GM18508 (cell line): Measurements from ENCODE around the gene ASB3.
"Not testable (repeated sequence)": the region's sequence is repeated elsewhere in the genome, so short reads cannot be mapped to it uniquely, and the experiment has no call there.

Experiments
- ATAC-seq: cut with Tn5 transposase; IDR thresholded peaks from one replicate; pipeline ENCODE4 v1.9.1; 2021; ENCODE audit warnings: moderate number of reproducible peaks; ENCODE audit not compliant: insufficient read depth, unreplicated experiment

ASB3 gene

DNA sequence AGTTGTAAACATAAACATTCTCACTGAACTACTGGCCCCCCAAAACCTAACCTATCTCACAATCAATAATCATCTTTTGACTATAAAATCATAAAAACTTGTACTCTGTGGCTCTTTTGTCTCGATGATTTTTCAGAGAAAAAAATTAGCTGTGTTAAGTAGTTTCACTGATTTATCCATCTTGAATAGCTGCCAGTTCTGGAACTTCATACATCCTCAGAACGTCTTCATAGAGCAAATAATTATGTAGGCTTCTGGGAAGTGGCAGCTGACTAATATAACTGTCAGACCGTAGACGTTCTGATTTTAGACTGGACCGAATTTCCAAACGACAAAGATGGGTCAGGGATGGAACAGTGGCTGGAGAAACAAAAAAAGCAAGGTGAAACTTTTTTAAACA is 116.4 kb downstream of the ASB3 start:
- no peak for ATAC-seq

DNA sequence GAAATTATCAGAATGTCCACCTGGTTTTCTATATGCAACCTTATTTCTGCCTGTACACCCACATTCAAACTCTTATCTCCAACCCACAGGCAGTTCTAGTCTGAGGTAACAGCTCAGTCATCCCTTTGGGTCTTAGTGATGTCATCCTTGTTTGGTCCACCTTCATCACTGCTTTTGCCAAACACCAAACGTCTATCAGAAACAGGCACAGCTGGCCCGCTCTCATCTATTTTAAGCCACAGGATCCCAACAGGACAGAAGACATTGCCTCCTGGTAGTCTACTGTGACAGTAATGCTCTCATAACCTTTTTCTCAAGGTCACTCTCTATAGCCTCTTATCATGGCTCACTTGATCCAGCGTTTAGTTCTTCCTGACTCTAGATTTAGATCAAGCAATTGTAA is 118.1 kb downstream of the ASB3 start:
- ATAC-seq, result no peak

DNA sequence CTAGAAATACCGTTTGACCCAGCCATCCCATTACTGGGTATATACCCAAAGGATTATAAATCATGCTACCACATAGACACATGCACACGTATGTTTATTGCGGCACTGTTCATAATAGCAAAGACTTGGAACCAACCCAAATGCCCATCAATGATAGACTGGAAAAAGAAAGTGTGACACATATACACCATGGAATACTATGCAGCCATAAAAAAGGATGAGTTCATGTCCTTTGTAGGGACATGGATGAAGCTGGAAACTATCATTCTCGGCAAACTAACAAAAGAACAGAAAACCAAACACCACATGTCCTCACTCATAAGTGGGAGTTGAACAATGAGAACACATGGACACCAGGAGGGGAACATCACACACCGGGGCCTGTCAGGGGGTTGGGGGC is 119.6 kb downstream of the ASB3 start:
- ATAC-seq, result not testable (repeated sequence)

DNA sequence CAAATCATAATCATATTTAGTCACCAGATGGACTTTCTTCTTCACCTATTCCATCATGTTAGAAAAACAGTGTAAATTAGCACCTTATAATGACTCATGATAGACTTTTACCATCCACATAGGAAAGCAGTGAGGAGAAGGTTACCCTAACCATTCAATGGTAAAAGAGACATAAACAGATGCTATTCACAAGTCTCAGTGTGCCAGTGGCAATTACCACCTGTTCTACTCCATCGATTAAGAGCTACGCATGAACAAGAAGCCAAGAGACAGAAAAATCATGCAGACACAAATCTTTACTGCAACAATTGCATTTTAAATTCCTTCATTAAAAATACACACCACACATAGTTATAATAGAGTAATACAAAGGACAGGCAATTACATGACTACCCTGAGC is 125.9 kb downstream of the ASB3 start:
- no peak for ATAC-seq

DNA sequence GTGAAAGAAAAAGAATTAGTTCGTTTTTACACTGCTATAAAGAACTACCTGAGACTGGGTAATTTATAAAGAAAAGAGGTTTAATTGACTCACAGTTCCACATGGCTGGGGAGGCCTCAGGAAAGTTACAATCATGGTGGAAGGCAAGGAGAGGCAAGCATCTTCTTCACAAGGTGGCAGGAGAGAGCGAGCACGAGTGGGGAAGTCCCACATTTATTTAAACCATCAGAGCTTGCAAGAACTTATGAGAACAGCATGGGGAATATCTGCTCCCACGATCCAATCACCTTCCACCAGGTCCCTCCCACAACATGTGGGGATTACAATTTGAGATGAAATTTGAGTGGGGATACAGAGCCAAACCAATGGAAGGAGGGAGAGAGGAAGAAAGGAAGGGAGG is 128.3 kb downstream of the ASB3 start:
- not testable (repeated sequence) for ATAC-seq

DNA sequence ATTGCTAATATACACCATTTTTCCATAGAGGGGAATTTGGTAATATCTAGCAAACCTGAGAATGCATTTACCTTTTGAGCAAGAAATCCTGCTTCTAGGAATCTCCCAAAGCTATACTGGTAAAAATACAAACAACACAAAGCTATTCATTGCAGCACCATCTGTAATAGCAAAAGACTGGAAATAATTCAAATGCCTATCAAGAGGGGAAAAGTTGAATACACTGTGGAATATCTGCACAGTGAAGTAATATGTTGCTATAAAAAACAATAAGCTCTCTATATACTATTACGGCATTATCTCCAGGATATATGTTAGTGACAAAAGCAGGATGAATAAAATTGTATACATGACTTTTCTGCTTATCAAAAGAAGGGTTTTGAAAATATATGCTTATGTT is 131.5 kb downstream of the ASB3 start:
- ATAC-seq, result no peak

DNA sequence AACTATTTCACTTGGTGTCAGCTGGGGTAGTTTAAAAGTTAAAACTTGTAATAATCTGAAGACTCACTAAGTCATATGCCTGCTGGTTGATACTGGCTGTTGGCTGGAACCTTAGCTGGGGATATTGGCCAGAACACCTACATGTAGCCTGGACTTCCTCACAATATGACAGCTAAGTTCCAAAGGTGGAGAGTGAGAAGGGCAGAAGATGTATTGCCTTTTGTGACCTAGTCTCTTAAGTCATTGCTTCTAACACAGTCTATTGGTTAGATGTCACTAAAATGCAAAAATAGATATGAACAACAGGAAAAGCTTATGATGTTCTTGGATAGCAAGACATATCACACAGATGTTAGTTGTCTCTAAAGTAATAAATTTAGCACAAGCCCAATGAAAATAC is 132.4 kb downstream of the ASB3 start:
- ATAC-seq, result no peak

DNA sequence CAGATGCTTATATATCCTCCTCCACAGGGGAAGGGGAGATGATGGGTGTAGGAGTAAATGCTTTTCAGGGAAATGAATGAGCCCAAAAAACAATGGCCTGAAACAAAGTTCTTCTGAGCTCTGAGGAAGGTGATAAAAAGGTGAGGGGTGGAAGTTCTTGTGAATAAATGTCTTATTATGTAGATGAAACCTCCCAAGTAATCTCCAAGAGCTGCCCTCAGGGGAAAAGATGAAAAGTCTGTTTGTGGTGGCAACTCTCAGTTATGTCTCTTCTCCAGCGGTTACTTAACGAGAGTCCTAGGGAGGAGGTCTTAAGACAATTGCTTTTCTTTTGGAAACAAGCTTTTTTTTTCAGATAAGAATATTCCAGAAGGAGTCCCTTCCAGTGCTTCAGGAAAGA is 134.6 kb downstream of the ASB3 start:
- ATAC-seq, result no peak

DNA sequence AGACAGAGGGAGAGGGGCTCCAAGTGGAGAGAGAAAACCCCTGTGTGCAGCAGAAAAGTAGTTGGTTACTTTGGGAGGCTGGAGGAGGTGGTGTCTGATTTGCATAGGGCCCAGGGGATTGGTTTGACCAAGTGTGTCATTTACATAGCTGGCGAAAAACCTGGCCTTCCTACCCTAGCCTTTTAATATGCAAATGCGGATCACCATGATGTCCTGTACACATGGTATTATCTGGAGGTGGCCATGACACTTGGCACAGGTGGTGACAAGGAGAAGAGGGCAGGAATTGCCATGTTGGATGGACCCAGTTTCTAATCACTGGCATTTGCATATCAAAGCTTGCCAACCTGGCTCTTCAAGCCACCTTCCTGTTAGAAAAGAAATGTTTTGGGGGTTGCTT is 140.0 kb downstream of the ASB3 start:
- no peak for ATAC-seq

DNA sequence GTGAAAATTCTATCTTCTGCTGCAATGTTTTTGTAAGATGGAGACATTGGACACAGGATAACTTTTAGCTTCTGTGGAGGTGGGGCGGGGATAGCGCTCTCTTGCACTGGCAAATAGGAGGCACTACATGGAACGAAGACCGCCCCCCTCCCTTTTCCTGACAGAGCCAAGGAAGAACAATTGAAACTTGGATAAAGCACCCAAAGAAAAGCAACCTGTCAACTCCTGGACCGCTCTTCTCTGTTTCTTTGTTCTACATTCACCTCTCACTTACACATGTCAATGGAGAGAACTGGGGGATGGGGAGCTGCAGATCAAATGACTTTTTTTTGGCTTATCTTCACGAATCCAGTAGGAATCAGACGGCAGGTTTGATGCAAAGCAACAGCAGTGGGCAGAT is 145.5 kb downstream of the ASB3 start:
- ATAC-seq, result no peak

DNA sequence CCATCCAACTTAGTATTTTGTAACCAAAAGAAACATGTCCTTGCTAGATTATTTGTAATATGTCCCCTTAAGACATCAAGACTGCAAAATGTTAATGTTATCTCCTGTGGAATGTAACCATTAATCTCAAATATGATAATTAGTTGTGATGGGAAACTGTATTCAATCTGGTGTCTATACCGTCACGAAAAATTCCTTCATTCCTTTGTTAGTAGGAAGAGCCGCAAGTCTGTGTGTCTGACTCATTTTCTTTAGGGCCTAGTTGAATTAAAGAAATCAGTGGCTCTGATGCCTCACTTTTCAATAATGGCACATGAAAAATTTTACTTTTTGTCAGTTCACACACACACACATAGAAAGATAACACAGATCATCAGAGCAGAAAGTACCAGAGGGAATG is 146.3 kb downstream of the ASB3 start:
- ATAC-seq, result no peak

DNA sequence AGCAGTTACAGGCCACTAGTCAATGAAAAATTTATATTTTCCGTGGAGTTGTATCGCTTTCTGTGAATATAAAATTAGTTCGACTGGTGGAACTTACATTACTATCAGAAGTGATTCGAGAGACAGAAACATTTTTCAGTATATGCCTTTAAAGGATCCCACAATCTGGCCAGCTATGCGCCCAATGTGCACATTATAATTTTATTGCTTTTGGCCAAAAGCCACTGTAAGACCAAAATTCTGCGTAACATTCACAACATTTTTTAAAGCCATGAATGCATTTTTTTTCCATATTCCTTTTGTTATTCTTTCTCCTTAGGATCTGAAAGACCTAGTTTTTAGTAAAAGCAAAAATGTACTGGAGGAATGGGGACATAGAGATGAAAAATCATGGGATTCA is 150.2 kb downstream of the ASB3 start:
- ATAC-seq, result no peak

DNA sequence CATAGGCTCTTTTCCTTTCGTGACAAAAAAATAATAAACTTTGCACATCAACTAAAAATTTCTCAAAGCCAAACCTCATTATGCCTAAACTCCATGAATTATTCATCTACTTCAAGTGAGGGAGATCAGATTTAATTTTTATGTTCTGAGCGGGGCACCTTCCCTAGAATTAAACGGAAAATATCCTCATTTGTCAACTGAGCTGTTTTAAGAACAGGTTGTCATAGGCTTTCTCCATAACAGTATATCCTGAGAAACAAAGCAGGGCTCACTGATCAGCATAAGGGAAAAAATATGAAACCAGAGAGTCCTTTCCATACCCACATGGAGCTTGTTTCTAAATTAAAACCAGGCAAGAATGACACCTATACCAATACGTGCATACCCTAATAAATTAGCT is 150.6 kb downstream of the ASB3 start:
- no peak for ATAC-seq

DNA sequence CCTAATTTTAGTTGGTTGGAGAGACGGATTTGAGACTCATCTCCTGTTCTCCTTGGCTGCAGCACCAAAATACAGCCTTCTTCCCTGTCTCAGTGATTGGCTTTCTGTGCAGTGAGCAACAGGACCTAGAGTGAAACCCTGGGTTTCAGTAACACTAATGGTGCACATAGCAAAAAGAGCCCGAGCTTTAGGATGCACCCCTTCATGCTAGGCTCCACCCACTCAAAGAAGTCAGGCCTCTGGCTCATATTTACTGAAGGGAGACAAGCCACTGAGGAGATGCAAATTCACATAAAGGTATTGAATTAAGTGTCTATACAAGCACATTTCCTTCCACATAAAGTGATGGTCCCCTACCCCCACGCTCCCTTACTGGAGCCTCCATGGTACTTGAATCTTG is 151.1 kb downstream of the ASB3 start:
- no peak for ATAC-seq

DNA sequence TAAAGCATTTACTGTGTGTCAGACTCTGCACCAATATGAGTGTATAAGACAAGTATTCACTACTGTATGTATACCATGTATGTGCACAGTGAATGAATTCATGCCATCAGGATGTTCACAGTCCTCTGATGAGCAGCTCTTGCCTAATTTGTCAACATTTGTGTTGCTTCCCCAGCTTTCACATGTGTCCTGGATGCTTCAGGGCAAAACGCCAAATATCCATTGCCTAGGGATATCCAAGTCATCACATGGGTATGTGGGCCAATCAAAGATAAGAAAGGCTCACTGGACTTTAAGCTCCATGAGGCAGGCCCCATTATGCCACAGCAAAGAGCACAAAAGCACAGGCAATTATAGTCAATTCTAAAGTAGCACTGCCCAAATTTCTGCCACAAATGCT is 153.3 kb downstream of the ASB3 start:
- no peak for ATAC-seq

DNA sequence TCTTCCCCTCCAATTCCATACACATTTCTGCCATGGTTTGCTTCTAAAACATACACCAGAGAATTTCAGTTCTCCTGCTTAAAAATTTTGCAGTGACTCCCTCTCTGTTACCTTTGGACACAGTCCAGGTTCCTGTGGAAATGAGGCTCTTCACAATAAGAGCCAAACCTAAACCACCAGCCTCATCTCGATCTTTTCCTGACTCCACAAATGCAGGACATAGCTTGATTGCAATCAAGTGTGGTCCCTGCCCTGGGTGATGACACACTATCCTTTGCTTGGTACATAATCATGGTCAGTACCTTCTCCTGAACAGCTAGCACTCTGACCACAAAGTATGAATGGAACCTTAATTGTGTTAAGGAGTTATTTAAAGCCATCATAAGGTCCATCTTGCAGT is 154.0 kb downstream of the ASB3 start:
- ATAC-seq, result no peak

DNA sequence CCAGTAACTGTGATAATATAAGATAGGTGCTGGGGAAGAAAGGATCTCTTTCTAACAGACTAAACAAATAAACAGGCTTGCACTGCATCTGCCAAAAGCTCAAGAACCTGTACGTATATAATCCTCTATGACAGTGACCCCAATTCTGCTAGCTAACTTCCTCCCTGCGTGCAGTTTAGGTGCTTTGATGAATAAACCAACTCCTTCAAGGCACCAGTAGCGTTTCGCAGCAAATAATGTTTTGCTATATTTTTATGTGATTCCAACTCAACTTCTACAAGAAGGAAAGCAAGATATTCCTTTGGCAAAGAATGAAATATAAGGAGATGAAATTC is 154.7 kb downstream of the ASB3 start:
- ATAC-seq, result no peak

DNA sequence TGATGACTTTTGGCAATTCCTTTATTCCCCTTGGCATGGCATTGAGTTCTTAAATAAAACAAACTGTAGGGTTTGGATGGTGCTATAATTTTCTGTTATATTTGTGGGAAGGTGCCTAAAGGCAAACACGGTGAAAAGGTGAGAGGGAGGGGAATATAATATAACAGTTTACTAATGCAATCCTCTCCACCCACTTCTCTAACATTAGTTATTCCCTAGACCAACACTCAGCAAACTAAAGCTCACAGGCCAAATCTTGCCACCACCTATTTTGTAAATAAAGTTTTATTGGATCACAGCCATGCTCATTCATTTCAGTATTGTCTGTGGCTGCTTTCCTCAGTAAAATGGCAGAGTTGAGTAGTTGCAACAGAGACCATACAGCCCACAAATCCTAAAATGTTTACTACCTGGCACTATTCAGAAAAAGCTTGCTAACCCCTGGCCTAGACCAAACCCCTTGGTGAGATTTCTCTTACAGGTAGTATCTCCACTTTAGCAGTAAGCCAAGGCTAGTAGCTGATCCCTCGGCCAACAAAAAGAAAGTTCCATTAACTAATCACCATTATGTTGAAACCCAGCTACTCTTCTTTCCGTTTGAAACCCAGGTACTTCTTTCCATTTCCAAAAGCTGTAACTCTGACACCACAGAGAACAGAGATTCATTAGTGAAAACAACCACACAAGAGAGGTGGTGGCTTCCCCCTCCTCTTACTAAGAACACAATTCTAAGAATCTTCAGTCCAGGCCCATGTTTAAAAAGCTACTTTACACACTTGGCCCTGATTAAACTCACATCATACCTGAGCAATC is 155.2 kb downstream of the ASB3 start:
- ATAC-seq, result no peak

DNA sequence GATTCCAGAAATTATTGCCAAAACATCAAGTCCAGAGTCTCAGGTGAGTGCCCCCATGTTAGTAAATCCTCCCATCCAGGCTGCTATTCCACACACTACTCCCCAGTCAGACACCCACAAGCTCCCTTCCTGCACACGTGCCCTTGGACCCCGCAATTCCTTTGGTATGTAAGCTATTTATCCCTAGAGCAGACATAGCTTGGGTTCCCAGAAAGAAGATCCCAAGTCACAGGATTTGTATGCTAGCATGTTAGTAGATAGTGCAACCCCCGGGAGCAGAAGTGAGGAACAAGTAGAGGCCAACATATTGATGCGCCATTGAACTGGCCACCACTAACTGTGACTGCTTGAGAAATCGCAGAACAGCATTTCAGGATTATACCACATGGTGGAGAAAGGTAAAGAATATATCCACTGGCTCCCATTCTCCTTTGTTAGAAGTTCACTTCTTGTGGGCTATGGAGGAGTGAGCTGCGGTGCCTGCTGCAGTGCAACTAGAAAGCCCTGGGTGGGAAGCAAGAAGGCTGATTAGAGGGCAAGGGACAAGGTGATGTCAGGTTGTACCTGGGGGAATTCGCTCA is 156.6 kb downstream of the ASB3 start:
- no peak for ATAC-seq

DNA sequence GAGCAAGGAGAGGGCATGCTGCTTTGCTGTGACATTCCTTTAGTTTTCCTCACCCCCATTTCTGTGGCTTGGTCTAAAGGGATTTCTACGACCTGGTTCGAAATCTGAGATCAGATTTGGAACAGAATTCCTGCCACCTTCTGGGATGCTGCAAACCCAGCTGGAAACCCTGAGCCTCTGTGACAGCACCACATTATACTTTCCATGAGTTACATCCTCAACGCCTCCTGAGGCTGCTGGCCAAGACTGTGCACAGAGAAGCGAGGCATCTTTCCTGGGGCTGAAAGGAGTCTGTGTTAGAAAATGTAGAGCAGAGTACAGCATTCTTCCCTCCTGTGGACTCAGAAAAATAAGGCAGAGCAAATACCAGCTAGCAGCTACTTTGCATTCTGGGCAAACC is 157.3 kb downstream of the ASB3 start:
- no peak for ATAC-seq

DNA sequence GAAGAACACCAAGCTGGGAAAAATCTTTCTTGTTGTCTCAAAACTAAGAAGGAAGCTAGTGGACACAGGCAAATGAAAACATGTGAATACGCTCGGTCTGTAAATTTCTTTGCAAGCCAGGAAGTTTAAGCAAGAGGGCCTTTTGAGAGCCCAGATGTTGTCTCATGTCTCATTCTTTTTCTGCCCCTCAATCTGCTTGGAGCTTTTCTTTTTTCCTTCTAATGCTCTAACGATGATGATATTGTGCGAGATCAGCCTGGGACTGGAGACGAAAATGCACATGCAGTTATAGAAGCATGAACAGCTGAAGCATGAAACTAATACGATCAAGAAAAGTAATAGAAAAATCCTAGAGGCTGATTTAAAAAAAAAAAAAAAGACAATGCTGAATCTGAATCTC is 157.8 kb downstream of the ASB3 start:
- ATAC-seq, result no peak

DNA sequence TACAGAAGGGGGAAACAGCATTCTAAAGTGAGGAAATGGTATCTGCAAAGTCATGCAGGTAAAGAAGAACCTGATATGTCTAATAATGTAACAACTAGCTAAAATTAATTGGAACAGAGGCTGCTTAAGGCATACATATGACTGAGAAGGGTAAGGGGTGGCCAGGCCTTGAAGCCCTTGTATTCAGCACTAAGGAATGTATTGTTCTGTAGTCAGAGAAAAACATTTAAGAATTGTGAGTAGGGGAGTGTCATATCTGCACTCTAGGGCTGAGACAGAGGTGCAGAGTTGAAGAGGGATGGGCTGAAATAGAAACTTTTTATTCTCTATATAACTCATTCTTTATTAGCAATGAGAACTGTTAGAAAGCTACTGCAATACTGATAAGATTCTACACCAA is 164.6 kb downstream of the ASB3 start:
- ATAC-seq, result no peak
